ENCODE results near the gene CHAD. TPM values are rescaled to one million over a fixed set of nuclear protein-coding genes. Genes with fewer than 3 reads are reported as not detected.

The CHAD gene
- total and polyA plus RNA-seq, 2 of the 13 experiments (the other 11 are each of a cell fraction or from before 2014, with no cell fraction given) = 1.4 TPM; not detected in 1

DNA sequence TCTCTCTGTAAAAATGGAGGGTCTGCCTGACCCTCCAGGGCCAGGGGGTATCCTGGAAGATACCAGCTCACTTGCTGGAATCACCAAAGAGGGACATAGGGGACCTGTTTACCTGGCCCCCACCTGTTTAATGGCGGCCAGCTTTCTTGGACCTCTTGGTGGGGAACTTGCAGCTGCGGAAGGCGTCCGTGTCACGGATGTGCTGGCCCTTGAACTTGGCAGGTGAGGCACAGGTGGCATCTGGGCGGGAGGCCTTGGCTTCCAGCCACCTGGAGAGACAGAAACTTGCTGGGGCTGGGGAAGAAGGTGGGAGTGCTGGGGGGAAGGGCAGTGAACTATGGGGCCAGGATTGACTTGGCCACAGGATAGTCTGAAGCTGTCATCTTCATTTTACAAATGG is 3.5 kb downstream of the CHAD start:
- no peaks in the 10 kb centered on the region for H3K79me2 ChIP-seq (ENCODE audit: insufficient read depth, low read length)
- no peak for ATAC-seq
- intact Hi-C loops (cut with micrococcal nuclease; ENCODE audit: unreplicated experiment) (no loop called here), in situ Hi-C loops (cut with HindIII; ENCODE audit: extremely low pct_ligation_motif_present, low pct_unique_long_range_greater_than_20kb) (no loop called here)
- H3K9ac ChIP-seq (ENCODE audit: insufficient read depth, low read depth, low read length) = no peak overlapping the region
- H3K4me1 ChIP-seq (ENCODE audit: insufficient read depth, low read length) = no peaks in the 10 kb centered on the region
- FAIRE-seq = no peak
- no peaks in the 10 kb centered on the region for H3K27me3 ChIP-seq (ENCODE audit: control insufficient read depth in 1 of 2, insufficient read depth in 2 of 2, low read length in 2 of 2)
- H2AFZ ChIP-seq (ENCODE audit: low read length) = no peak overlapping the region
- TF ChIP-seq ZNF660 (CRISPR knock-in tag; IDR thresholded peaks at IDR 0.05; ENCODE audit: borderline replicate concordance, low read depth) (no peak), ZBTB3 (CRISPR knock-in tag; IDR thresholded peaks at IDR 0.05; ENCODE audit: borderline replicate concordance, low read depth) (no peak), ELF1 (CRISPR knock-in tag; IDR thresholded peaks at IDR 0.05) (no peak), EEA1 (CRISPR knock-in tag; IDR thresholded peaks at IDR 0.05; ENCODE audit: borderline replicate concordance) (no peak), MEIS2 (CRISPR knock-in tag; IDR thresholded peaks at IDR 0.05) (no peak)
- H3K27ac ChIP-seq (ENCODE audit: extremely low read length, insufficient read depth, low read length) = no peak overlapping the region
- WGBS (ENCODE audit: low lambda C conversion rate) = 94% methylated on average over 6 of the region's 6 CpGs
- BruUV-seq (replicated peaks) = no TSS peak
- DNase-seq (ENCODE audit: low spot score) = no peak
- no peak overlapping the region for H3K4me3 ChIP-seq (replicated peaks in 1 of 3; ENCODE audit: insufficient read depth in 1 of 3, low read depth in 2 of 3, low read length in 3 of 3)
- CTCF ChIA-PET (ENCODE audit: low intra/inter-chr PET ratio, low total read pairs) = no interaction called here
- H3K4me2 ChIP-seq (ENCODE audit: low read depth, low read length) = no peak overlapping the region
- no peaks in the 10 kb centered on the region for H3K9me3 ChIP-seq (ENCODE audit: low read length)
- peaks cover 7 to 18% of the 10 kb centered on the region in 2 experiments; a peak in 4 of 5 replicates for H3K36me3 ChIP-seq (replicated peaks in 1 of 2; ENCODE audit: control insufficient read depth in 1 of 2, insufficient read depth in 2 of 2, low read length in 2 of 2)
- no peaks in the 10 kb centered on the region for H4K20me1 ChIP-seq (ENCODE audit: insufficient read depth, low read length)
- POLR2A ChIA-PET = no interaction called here

DNA sequence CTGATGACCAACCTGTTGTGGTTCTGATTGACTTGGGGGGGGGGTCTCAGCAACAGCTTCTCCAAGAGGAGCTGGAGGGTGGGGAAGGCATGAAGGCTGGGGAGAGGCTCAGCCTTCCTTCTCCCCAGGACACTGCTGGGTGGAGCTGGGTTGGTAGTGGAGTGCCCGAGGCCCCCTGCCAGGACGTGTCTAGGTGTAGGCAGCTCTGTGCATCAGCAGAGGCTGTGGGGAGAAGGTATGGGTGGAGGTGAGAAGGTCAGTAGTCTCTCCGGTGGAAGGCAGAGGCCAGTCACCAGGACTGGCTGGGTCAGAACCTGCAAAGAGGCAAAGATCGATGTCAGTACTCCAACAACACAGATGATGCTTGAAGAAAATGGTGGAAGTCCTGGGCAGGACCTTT is 3.9 kb downstream of the CHAD start:
- FAIRE-seq = no peak
- ATAC-seq = no peak
- intact Hi-C loops (cut with micrococcal nuclease; ENCODE audit: unreplicated experiment) = no loop called here
- in situ Hi-C loops (cut with HindIII; ENCODE audit: extremely low pct_ligation_motif_present, low pct_unique_long_range_greater_than_20kb) = no loop called here
- 91% methylated on average over 4 of the region's 4 CpGs for WGBS (ENCODE audit: low lambda C conversion rate)
- H3K9ac ChIP-seq (ENCODE audit: insufficient read depth, low read depth, low read length) = no peak overlapping the region
- H4K20me1 ChIP-seq (ENCODE audit: insufficient read depth, low read length) = no peaks in the 10 kb centered on the region
- peaks cover 7 to 18% of the 10 kb centered on the region in 2 experiments; a peak in 4 of 5 replicates for H3K36me3 ChIP-seq (replicated peaks in 1 of 2; ENCODE audit: control insufficient read depth in 1 of 2, insufficient read depth in 2 of 2, low read length in 2 of 2)
- no peak for DNase-seq (ENCODE audit: low spot score)
- H3K79me2 ChIP-seq (ENCODE audit: insufficient read depth, low read length) = no peaks in the 10 kb centered on the region
- H3K9me3 ChIP-seq (ENCODE audit: low read length) = no peaks in the 10 kb centered on the region
- H3K27me3 ChIP-seq (ENCODE audit: control insufficient read depth in 1 of 2, insufficient read depth in 2 of 2, low read length in 2 of 2) = no peaks in the 10 kb centered on the region
- H3K4me3 ChIP-seq (replicated peaks in 1 of 3; ENCODE audit: insufficient read depth in 1 of 3, low read depth in 2 of 3, low read length in 3 of 3) = no peak overlapping the region
- TF ChIP-seq, protein P1, sequence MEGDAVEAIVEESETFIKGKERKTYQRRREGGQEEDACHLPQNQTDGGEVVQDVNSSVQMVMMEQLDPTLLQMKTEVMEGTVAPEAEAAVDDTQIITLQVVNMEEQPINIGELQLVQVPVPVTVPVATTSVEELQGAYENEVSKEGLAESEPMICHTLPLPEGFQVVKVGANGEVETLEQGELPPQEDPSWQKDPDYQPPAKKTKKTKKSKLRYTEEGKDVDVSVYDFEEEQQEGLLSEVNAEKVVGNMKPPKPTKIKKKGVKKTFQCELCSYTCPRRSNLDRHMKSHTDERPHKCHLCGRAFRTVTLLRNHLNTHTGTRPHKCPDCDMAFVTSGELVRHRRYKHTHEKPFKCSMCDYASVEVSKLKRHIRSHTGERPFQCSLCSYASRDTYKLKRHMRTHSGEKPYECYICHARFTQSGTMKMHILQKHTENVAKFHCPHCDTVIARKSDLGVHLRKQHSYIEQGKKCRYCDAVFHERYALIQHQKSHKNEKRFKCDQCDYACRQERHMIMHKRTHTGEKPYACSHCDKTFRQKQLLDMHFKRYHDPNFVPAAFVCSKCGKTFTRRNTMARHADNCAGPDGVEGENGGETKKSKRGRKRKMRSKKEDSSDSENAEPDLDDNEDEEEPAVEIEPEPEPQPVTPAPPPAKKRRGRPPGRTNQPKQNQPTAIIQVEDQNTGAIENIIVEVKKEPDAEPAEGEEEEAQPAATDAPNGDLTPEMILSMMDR (CRISPR knock-in tag; IDR thresholded peaks at IDR 0.05) = no peak
- TF ChIP-seq CBFB (CRISPR knock-in tag; IDR thresholded peaks at IDR 0.05) (no peak), ZNF816 (CRISPR knock-in tag; IDR thresholded peaks at IDR 0.05; ENCODE audit: borderline replicate concordance) (no peak), TBP (CRISPR knock-in tag; IDR thresholded peaks at IDR 0.05) (no peak), NKX3-1 (CRISPR knock-in tag; IDR thresholded peaks at IDR 0.05) (no peak), ZNF883 (CRISPR knock-in tag; IDR thresholded peaks at IDR 0.05; ENCODE audit: not compliant biosample characterization) (no peak), ZNF577 (CRISPR knock-in tag; IDR thresholded peaks at IDR 0.05; ENCODE audit: borderline replicate concordance, low read depth) (no peak), ZNF12 (CRISPR knock-in tag; IDR thresholded peaks at IDR 0.05) (no peak), SIX1 (CRISPR knock-in tag; IDR thresholded peaks at IDR 0.05; ENCODE audit: borderline replicate concordance) (no peak), XRCC5 (optimal IDR thresholded peaks at IDR 0.05; ENCODE audit: low read length) (no peak)
- no peak overlapping the region for H3K4me2 ChIP-seq (ENCODE audit: low read depth, low read length)
- CTCF ChIA-PET (ENCODE audit: low intra/inter-chr PET ratio, low total read pairs) = no interaction called here
- BruUV-seq (replicated peaks) = TSS peak; percentile 34
- H3K27ac ChIP-seq (ENCODE audit: extremely low read length, insufficient read depth, low read length) = no peak overlapping the region
- POLR2A ChIA-PET = no interaction called here
- H3K4me1 ChIP-seq (ENCODE audit: insufficient read depth, low read length) = peaks cover 1% of the 10 kb centered on the region
- H2AFZ ChIP-seq (ENCODE audit: low read length) = no peak overlapping the region
